H1 (cell line): ENCODE results near the gene ZNF281. TPM values are rescaled to one million over a fixed set of nuclear protein-coding genes. Genes with fewer than 3 reads are reported as not detected.
"Not testable (repeated sequence)": the region's sequence is repeated elsewhere in the genome, so short reads cannot be mapped to it uniquely, and the experiment has no call there.

Experiments
- CTCF ChIA-PET: fragments of 300-600 bp; sonication (Branson Sonifier 250); formaldehyde crosslinking; loops from one replicate; lab custom pipeline; 2021; ENCODE audit not compliant: partially characterized antibody; lab: Charles Lee
- POLR2A ChIA-PET: fragments of 300-600 bp; sonication (Branson Sonifier 250); formaldehyde crosslinking; loops from one replicate; lab custom pipeline; 2021; ENCODE audit warnings: inconsistent platforms; ENCODE audit not compliant: partially characterized antibody; lab: Charles Lee
- DNase-seq, 2 experiments: peaks; one replicate each; pipeline versions ENCODE4 v3.0.0 to v3.0.0-alpha.2; 2010 to 2022; ENCODE audit warnings: low spot score in 2 of 2, low read depth in 1 of 2, mixed read lengths in 1 of 2
- FAIRE-seq: peaks from 2 replicates; lab custom pipeline; 2011; peaks lifted over from hg19 to GRCh38; lab: Jason Lieb, UNC
- H2AFZ ChIP-seq: 2 replicates; pipeline ENCODE4 v1.8.1; 2012; ENCODE audit warnings: low read length, inconsistent platforms
- H2AK5ac ChIP-seq: 2 replicates; pipeline ENCODE4 v1.6.1; 2013; ENCODE audit warnings: low read depth, low read length
- H2BK120ac ChIP-seq: replicated peaks from 2 replicates; pipeline ENCODE3; 2013; ENCODE audit warnings: low read depth, low read length, inconsistent platforms
- H2BK12ac ChIP-seq: 2 replicates; pipeline ENCODE4 v1.6.1; 2013; ENCODE audit warnings: low read depth, low read length
- H2BK15ac ChIP-seq: 2 replicates; pipeline ENCODE4 v1.6.1; 2013; ENCODE audit warnings: low read length
- H2BK20ac ChIP-seq: 2 replicates; pipeline ENCODE4 v1.6.1; 2013; ENCODE audit warnings: low read length
- H2BK5ac ChIP-seq: 2 replicates; pipeline ENCODE4 v1.6.1; 2013; ENCODE audit warnings: low read depth, low read length
- H3K14ac ChIP-seq: 2 replicates; pipeline ENCODE4 v1.6.1; 2013; ENCODE audit warnings: inconsistent platforms; ENCODE audit not compliant: insufficient read length
- H3K18ac ChIP-seq: 2 replicates; pipeline ENCODE4 v1.6.1; 2013; ENCODE audit warnings: low read length; ENCODE audit errors: extremely low read depth
- H3K23ac ChIP-seq: 2 replicates; pipeline ENCODE4 v1.6.1; 2013; ENCODE audit warnings: inconsistent platforms; ENCODE audit not compliant: insufficient read length
- H3K23me2 ChIP-seq: 2 replicates; pipeline ENCODE4 v1.6.1; 2013; ENCODE audit warnings: low read depth, low read length
- H3K27ac ChIP-seq: 2 replicates; pipeline ENCODE4 v1.6.1; 2011; ENCODE audit warnings: low read depth, low read length, inconsistent platforms
- H3K27me3 ChIP-seq, 4 experiments: replicated peaks in 1 of 4; 1 replicate in 1 of 4; 2 replicates in 3 of 4; pipeline versions ENCODE4 v1.6.1 to v1.8.1; 2011 to 2013; ENCODE audit warnings: low read length in 3 of 4, mild to moderate bottlenecking in 3 of 4, inconsistent platforms in 2 of 4, mixed read lengths in 2 of 4, moderate library complexity in 1 of 4; ENCODE audit not compliant: control insufficient read depth in 3 of 4, insufficient read depth in 3 of 4; ENCODE audit errors: extremely low read depth in 1 of 4
- H3K36me3 ChIP-seq, 4 experiments: 2 replicates each; pipeline versions ENCODE4 v1.6.1 to v1.8.1; 2011 to 2013; ENCODE audit warnings: mild to moderate bottlenecking in 4 of 4, low read length in 3 of 4, moderate library complexity in 2 of 4, control low read depth in 1 of 4, inconsistent platforms in 1 of 4; ENCODE audit not compliant: insufficient read depth in 4 of 4, control insufficient read depth in 2 of 4
- H3K4ac ChIP-seq: replicated peaks from 2 replicates; pipeline ENCODE3; 2013; ENCODE audit warnings: low read length, low read depth, mixed read lengths, inconsistent platforms; ENCODE audit not compliant: insufficient read length
- H3K4me1 ChIP-seq, 4 experiments: replicated peaks in 1 of 4; 1 replicate in 1 of 4; 2 replicates in 3 of 4; pipeline versions ENCODE4 v1.6.1 to v1.8.1; 2011 to 2013; ENCODE audit warnings: low read length in 3 of 4, inconsistent platforms in 2 of 4, mixed read lengths in 1 of 4; ENCODE audit not compliant: insufficient read depth in 4 of 4, control insufficient read depth in 3 of 4
- H3K4me2 ChIP-seq, 2 experiments: 2 replicates each; pipeline versions ENCODE4 v1.6.1 to v1.8.1; 2011 to 2013; ENCODE audit warnings: low read depth in 2 of 2, low read length in 2 of 2, control low read depth in 1 of 2, inconsistent platforms in 1 of 2, mild to moderate bottlenecking in 1 of 2; ENCODE audit not compliant: insufficient read depth in 1 of 2
- H3K4me3 ChIP-seq, 4 experiments: fragments of 200-600, 300-600 bp in 1 of 4; sonication (generic), shearing (Covaris generic), sonication (Bioruptor Twin) in 1 of 4; 2 replicates each; pipeline versions ENCODE4 v1.5.1 to v1.8.1; 2011 to 2016; ENCODE audit warnings: low read length in 4 of 4, low read depth in 3 of 4, control low read depth in 2 of 4, inconsistent platforms in 2 of 4, mild to moderate bottlenecking in 2 of 4, mixed read lengths in 1 of 4, moderate library complexity in 1 of 4; ENCODE audit not compliant: insufficient read depth in 2 of 4; ENCODE audit errors: extremely low read depth in 1 of 4
- H3K56ac ChIP-seq: replicated peaks from 2 replicates; pipeline ENCODE3; 2013; ENCODE audit warnings: low read depth, mild to moderate bottlenecking, mixed read lengths, low read length, inconsistent platforms; ENCODE audit not compliant: insufficient read length
- H3K79me1 ChIP-seq: 2 replicates; pipeline ENCODE4 v1.6.1; 2013; ENCODE audit warnings: low read depth, low read length, control low read depth
- H3K79me2 ChIP-seq, 2 experiments: 2 replicates each; pipeline versions ENCODE4 v1.6.1 to v1.8.1; 2012 to 2013; ENCODE audit warnings: low read length in 2 of 2, mild to moderate bottlenecking in 2 of 2, inconsistent platforms in 1 of 2; ENCODE audit not compliant: insufficient read depth in 2 of 2, control insufficient read depth in 1 of 2
- H3K9ac ChIP-seq, 4 experiments: replicated peaks in 1 of 4; 1 replicate in 1 of 4; 2 replicates in 3 of 4; pipeline versions ENCODE4 v1.6.1 to v1.8.1; 2011 to 2013; ENCODE audit warnings: low read depth in 3 of 4, low read length in 3 of 4, control low read depth in 2 of 4, mild to moderate bottlenecking in 2 of 4, moderate library complexity in 2 of 4, inconsistent platforms in 1 of 4; ENCODE audit errors: extremely low read depth in 1 of 4
- H3K9me3 ChIP-seq, 2 experiments: 2 replicates each; pipeline versions ENCODE4 v1.6.1 to v1.8.1; 2012 to 2013; ENCODE audit warnings: mild to moderate bottlenecking in 2 of 2, moderate library complexity in 2 of 2, control low read depth in 1 of 2, inconsistent platforms in 1 of 2, low read depth in 1 of 2, low read length in 1 of 2, mixed read lengths in 1 of 2; ENCODE audit not compliant: insufficient read depth in 2 of 2
- H4K20me1 ChIP-seq, 2 experiments: replicated peaks in 1 of 2; 2 replicates each; pipeline versions ENCODE3 to v1.8.1; 2011 to 2013; ENCODE audit warnings: inconsistent platforms in 2 of 2, low read length in 2 of 2, mild to moderate bottlenecking in 1 of 2; ENCODE audit not compliant: insufficient read depth in 2 of 2, control insufficient read depth in 1 of 2
- H4K5ac ChIP-seq: 2 replicates; pipeline ENCODE4 v1.6.1; 2013; ENCODE audit warnings: low read length, low read depth, mixed read lengths, inconsistent platforms; ENCODE audit not compliant: insufficient read length
- H4K8ac ChIP-seq: 2 replicates; pipeline ENCODE4 v1.8.0; 2013; ENCODE audit warnings: mild to moderate bottlenecking, moderate library complexity, low read length, inconsistent platforms; ENCODE audit not compliant: insufficient read depth; ENCODE audit errors: extremely low read depth
- H4K91ac ChIP-seq: replicated peaks from 2 replicates; pipeline ENCODE3; 2013; ENCODE audit warnings: low read length, mixed read lengths, inconsistent platforms; ENCODE audit not compliant: insufficient read length
- WGBS, 2 experiments: shearing (Covaris generic) in 1 of 2; methylation state at CpG; one replicate each; pipeline versions ENCODE4 v1.1.6 to v1.1.7; 2013 to 2015; ENCODE audit warnings: low lambda C conversion rate in 2 of 2, mixed read lengths in 2 of 2, inconsistent platforms in 1 of 2, low coverage in 1 of 2, missing lambda C conversion rate in 1 of 2; ENCODE audit not compliant: insufficient replicate concordance in 2 of 2, insufficient coverage in 1 of 2, insufficient read length in 1 of 2; ENCODE audit errors: extremely low coverage in 1 of 2, missing lambda C conversion rate in 1 of 2; 5-methylcytosine and 5-hydroxymethylcytosine counted together
- polyA plus RNA-seq, 7 experiments: library from polyadenylated mRNA; depleted of rRNA in 3 of 7; stranded (reverse) in 5 of 7; unstranded in 2 of 7; fragments of >200 nt in 5 of 7; fragments of 200-250 nt in 2 of 7; gene quantifications; 1 replicate in 5 of 7; 2 replicates in 1 of 7; 4 replicates in 1 of 7; pipeline versions ENCODE4 v1.2.1 to v1.2.3, GENCODE V29; 2011 to 2013; ENCODE audit warnings: missing spikeins in 2 of 7, mixed read lengths in 2 of 7
- total RNA-seq: library from RNA; stranded (reverse); fragmentation: NEBNext Ultra II Directional; extraction: Animal tissue kit (Norgen Biotek cat#: 25700); gene quantifications from 2 replicates; pipeline ENCODE4 v1.2.1, GENCODE V29; 2021

Gene ZNF281
- total and polyA plus RNA-seq, 2 of the 8 experiments (the other 6 are each of a cell fraction or from before 2014, with no cell fraction given): 19.5 to 61.4 TPM

GRCh38 chr1:200438413-200438812, 28.6 kb upstream of the ZNF281 start:
- H4K5ac ChIP-seq, H2BK12ac ChIP-seq, H2BK15ac ChIP-seq, H4K91ac ChIP-seq, DNase-seq, H2BK5ac ChIP-seq, H2BK20ac ChIP-seq, H3K23me2 ChIP-seq, H3K27me3 ChIP-seq, H3K4me1 ChIP-seq, H4K20me1 ChIP-seq, H3K36me3 ChIP-seq, H3K56ac ChIP-seq, H3K27ac ChIP-seq, H3K9me3 ChIP-seq, H3K18ac ChIP-seq, H3K4ac ChIP-seq, H3K4me2 ChIP-seq, H2AK5ac ChIP-seq, H4K8ac ChIP-seq, H3K79me1 ChIP-seq, H3K14ac ChIP-seq, H2AFZ ChIP-seq, FAIRE-seq, H3K4me3 ChIP-seq, H3K9ac ChIP-seq, H3K79me2 ChIP-seq, H3K23ac ChIP-seq, H2BK120ac ChIP-seq, CTCF ChIA-PET: not testable (repeated sequence)
- POLR2A ChIA-PET: interaction anchor here (0.7 kb wide), 1 partner anchor 38 kb away, joined by 3 read pairs; no protein-coding TSS in a partner anchor
- WGBS, 2 experiments: 94% methylated on average over 7 of the region's 7 CpGs; no CpG with 5 or more reads in 1 of the 2 experiments
